Activated CD8-positive, alpha-beta memory T cell treated with anti-CD3 and anti-CD28 coated beads, Interleukin-2, amount 50 U/mL, for 48 hours (primary cell): ENCODE data around the gene FOXB1.

ENCODE experiments used
- DNase-seq: peaks from one replicate; pipeline ENCODE4 v3.0.0-alpha.2; 2020

FOXB1 gene

DNA sequence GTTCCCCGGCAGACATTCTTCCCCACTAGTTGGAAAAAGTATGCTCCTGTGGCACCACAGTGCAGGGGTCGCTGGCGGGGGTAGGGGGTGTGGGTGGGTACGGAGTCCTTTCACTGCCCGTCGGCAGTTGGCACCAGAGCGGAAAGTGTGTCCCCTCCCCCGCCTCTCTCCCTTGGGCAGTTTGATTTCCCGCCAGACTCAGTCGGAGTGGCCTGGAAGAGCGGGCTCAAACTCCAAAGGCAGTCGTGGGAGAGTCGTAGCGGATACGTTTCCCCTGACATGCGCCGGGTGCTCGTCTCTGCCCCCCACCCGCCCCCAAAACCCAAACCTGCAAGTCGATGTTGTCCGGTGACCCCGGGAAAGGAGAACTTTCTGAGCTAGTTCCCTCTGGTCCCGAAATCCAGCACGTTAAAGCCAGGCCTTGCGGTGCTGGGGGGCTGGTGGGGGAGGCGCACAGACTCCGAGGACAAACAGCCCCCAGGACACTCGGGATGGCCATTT is 4.4 kb upstream of the FOXB1 start:
- no peak for DNase-seq

DNA sequence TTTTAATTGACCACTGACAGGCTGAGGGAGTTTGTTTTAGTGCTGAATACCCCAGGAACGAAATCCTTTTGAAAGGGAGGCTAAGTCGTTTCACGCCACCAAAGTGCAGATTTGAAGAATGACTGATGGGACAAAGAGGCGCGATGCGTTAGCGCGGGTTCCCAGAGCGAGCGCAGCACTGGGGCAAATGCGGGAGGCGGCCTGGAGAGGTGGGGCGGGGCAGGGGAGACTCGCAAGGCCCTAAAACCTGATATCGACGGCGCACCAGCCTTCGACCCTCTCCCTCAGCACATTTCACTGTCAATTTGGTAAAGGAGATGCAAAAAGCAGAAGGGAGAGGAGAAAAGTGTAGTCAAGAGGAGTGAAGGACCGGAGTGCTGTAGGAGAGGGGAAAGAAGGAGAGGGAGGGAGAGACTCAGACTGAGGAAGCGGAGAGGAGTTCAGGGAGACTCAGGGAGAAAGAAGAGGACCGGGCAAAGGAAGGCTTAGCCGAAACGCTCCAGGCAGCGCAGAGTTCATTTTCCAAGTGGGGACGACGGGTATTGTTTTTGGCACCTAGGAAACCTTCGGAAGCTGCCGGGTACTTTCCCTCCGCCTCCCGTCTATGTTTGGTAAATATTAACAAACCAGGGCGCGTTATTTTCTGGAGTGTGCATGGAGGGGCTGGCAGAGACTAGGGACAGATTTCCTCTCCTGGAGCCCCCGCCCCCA is 3.8 kb upstream of the FOXB1 start:
- no peak for DNase-seq

DNA sequence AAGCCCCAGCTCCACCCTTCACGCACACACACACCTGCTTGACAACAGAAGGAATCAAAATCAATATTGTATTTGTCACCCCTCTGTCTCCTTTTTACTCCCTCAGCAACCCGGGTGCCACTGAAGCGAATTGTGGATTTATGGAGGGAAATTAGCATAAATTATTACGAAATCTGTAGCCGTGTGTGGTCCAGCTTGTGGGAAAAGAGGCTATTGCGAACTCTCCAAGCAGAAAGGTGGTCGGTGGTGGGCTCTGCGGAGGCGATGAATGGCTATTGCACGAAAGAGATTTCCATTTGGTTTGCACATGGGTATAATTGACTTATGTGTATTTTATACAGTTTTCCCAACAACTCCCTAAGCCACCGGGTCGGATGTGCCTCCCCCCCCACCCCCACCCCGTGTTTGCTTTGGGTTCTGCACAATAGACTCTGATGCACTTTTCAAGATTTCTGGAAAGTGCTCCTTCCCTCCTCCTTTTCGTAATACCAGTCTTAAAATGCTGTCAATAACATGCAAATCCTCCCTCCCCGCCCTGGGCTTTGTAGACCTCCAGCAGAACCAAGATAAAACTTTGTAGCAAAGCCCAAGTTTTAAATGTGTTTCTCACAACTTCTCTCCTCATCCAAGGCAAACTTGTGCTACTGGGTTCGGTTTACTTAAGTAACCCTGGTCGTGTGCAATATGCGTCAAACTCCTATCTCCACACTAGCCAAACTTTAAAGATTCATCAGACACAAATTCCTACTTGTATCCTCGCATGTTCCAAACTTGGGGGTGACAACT is 3.1 kb upstream of the FOXB1 start:
- DNase-seq, result no peak

DNA sequence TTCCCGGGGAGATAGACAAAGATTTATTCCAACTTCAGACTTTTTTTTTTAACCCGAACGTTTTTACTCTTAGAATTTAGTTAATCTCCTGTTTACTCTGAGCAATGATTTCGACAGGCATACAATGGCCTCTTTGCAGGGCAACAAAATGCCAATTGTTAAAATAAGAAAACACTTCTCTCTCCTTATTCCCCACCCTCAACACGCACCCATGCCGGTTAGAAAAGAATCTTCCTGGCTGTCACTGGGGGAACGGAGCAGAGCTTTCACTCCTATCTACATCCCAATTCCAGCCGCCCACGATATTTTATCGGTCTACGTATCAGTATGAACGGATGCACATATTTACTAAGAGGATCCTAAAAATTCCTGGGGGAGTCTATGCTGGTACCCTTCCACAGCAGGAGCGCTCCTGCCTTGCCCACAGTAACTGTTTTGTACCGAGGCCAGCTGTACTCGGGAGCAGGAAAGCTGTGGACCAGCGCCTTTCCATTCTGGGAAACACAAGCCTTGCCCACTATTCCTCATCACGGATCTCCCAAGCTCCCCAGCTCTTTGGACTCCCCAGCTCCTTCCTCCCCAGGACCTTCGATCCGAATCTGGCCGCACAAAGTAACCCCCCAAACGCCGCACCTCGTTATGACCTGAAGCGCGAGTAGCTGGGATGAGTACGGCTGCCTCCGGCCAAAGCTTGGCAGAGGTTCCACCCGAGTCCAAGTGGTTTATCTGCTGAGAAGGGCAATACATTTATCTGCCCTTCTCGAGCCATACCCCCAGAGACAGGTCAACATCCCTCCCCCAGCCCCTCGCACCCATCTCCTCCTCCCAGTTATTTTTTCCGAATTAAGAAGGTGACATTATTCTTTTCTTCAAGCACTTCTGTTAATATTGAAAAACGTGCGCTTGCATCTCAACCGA is 2.2 kb upstream of the FOXB1 start:
- no peak for DNase-seq

DNA sequence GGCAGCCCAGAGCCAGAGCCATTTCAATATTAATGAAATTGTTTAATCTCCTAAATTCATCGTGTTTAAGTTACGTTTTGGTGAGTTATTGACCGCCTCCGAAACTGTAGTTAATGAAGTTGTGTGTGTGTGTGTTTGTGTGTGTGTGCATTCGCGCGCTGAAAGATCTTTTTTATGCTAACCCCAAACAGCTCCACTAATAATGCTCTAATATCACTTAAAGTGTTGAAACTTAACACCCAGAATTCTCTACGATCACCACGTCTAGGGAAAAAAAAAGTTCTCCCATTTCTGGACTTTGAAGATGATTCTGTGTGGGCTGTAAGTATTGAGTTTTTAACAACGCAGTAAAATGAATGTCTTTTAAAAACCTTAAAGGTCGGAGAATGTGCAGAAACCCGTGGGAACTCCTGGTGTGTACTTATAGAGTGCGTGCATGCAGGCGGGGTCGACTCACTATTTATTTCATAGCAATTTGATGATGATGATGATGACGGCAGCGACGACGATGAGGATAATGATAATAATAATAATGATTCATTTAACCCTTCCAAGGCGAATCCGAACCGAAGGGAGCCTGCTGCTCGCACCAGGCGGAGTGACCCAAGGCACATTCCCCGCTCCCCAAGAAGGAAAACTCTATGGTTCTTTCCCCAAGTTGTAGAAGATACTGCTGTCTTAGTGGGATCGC is 1.4 kb upstream of the FOXB1 start:
- DNase-seq, result no peak

DNA sequence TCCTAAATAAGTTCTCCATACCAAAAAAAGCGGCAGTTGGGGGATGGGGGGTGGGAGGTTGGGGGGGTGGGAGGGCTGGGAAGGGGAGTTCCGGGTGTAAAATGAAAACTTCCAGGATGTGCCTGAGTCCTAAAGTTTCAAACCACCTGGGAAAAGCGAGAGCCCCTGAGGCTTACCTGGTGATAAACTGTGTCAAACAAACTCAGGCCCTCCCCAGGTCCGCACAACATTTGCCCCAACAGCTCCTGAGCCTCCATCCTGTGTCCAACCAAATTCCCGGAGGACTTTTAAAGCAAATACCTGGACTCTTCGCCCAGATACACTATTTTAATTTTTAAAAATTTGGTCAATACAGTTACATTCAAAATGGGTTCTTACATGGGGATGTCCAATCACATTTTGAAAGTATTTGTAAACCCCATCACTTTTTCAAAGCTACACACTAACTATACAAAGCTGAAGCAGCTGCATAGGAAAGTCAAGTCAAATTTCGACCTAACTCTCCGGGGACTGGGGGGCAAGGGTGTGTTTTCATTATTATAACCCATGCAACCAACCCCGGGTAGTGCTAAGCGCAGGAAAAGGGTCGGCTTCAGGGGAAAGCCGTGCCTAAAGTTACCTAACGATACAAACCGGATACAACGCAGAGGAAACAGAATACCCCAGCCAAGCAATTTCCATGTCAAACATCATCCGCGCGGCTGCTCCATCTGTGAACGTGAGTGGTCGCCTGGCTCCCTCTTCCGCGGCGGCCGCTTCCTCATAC is 685 bp upstream of the FOXB1 start:
- no peak for DNase-seq

DNA sequence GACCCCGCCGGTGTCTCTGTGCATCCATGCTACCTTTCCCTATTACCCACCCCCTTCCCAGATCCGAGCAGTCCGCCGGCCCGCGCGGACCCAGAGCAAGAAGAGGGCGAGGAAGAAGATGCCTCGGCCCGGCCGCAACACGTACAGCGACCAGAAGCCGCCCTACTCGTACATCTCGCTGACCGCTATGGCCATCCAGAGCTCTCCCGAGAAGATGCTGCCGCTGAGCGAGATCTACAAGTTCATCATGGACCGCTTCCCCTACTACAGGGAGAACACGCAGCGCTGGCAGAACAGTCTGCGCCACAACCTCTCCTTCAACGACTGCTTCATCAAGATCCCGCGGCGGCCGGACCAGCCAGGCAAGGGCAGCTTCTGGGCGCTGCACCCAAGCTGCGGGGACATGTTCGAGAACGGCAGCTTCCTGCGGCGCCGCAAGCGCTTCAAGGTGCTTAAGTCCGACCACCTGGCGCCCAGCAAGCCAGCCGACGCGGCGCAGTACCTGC is 788 bp downstream of the FOXB1 start:
- DNase-seq, result peak; percentile 75

DNA sequence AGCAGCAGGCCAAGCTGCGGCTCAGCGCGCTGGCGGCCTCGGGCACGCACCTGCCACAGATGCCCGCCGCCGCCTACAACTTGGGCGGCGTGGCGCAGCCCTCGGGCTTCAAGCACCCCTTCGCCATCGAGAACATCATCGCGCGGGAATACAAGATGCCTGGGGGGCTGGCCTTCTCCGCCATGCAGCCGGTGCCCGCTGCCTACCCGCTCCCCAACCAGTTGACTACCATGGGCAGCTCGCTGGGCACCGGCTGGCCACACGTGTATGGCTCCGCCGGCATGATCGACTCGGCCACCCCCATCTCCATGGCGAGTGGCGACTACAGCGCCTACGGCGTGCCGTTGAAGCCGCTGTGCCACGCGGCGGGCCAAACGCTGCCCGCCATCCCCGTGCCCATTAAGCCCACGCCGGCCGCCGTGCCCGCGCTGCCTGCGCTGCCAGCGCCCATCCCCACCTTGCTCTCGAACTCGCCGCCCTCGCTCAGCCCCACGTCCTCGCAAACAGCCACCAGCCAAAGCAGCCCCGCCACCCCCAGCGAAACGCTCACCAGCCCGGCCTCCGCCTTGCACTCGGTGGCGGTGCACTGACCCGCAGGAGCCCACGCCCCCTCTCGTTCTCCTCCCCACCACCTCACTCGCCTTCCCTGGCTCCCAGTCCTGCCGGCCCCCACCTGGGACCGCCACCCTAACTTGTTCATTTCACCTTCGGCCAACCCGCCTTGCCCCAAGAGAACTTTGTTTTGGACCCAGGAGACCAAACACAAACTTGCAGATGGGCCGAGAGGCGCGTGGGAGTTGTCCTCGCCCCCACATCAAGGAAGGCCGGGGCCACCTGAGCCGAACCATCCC is 1.5 kb downstream of the FOXB1 start:
- no peak for DNase-seq

DNA sequence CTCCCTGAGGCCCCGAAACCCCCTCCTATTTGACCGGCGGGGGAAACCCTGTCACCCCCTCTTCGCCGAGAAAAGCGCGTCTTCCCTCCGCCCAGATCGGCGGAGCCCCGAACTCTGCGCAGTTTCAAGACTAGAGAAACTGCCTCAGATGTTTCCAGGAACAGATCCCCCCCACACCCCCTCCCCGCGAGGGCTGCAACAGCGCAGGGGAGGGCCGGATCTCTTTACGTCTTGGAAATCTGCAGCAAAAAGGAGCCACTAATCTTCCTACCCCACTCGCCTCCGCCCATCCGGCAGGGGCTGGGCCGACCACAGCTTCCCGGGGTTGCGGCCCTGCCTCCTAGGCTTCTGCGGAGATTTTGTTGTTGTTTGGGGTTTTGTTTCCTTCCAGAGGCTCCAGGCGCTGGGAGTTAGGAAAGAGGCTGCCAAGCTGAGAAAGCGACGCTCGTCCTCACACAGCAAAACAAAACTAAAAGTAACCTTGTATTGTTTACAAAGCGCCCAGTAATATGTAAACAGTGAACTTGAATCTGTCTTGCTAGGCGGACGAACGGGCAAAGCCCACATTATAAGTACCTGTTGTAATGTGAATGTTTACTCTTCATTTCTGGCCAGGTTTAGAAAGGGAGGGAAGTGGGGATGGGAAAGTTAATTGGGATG is 2.2 kb downstream of the FOXB1 start:
- DNase-seq, result peak; percentile 75

DNA sequence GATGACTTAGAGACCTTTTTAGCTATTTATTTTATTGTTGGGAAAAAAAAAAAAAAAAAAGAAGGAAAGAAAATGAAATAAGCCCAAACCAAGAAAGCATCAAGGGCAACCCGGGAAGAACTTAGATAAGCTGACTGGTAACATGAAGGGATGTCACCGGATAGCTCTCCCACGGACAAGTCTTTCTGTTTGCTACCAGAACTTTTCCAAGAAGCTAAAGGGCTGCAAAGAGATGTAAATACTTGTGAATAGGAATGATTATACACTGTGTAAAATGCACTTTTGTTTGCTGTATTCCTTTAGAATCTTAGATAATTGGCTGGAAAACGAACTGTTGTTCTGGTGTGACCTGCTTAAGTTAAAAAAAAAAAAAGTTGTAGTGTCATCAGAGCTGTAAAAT is 2.8 kb downstream of the FOXB1 start:
- DNase-seq, result no peak

DNA sequence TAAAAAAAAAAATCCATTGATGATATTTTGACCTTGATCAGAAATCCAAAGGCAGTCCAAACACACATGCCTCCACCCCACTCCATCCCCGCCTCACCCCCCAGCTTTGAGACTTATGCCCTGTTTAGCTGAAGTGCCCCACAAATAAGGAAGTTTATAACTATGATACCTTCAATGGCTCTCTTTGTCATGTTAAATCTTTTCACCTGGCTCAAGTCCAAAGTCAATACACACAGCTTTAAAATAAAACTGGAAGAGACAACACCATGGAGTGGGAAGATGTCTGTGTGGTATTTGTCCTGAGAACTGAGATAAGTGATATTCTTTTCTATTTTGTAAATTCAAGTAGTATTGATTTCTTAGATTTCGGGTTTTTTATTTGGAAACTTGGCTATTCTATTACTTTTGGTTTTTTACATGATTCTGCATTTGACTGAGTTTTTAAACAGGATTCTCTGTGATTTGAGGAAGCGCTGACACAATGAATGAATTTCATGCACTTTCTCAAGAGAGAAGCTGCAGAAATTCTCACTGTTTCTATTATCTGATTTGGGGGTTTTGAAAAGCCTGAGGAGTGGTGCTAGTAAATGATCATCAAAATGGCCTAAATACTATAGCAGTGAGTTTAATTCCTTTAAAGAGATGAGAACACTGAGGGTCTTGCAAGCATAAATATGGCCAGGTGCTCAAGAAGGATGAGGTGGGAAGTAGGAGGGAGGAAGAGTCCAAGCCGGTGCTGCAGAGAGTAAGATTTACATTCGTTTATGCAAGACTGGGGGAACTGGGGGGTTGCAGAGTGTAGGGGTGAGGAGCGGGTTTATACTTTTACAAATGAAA is 5.2 kb downstream of the FOXB1 start:
- DNase-seq, result no peak

DNA sequence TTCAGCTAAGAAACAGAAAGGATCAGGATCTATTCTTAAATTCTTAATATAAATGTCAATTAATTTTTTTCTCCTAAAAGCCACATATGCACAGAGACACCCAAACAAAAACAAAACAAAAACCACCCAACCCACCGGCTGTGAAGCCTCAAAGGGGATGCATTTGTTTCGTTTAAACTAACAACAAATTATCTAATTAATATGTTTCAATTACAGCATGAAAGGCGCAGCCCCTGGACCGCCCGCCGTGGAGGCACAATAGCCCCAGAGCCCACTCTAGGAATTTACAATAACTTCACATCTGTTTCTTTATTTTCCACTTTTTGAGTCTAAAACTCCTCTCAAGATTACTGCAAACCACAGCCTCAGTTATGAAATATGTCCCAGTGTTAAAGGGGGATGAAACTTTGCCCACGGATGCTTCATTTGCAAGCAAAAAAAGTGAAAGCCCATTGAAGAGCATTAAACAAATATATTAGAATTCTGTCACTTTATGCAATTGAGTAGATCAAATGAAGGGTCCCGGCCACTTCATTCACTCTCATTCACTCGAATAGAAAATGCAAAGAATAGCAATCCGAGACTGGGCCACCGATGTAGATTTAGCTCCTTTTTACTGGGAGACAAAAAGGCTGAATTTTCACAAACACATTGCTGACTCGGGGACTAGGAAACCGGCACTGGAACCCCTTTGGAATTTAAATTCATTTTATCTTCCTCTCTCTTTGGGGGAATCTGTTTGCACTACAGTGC is 6.0 kb downstream of the FOXB1 start:
- no peak for DNase-seq

DNA sequence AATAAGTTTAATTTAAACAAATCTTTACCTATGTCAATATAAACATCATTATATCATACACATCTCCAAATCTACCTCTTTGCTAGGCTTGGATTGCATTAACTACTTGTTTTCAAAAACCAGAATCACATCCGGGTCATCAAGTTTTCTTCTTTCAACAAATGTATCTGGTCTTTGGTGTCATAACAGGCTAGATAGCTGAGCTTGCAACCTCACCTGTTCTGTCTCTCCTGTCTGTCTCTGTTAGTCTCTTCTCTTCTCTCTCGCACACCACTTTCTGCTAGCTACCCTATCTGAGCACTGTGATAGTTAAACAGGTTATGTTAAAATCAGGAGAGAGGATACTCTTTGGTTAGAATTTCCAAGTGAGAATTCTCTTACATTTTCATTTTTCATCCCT is 6.7 kb downstream of the FOXB1 start:
- DNase-seq, result no peak

DNA sequence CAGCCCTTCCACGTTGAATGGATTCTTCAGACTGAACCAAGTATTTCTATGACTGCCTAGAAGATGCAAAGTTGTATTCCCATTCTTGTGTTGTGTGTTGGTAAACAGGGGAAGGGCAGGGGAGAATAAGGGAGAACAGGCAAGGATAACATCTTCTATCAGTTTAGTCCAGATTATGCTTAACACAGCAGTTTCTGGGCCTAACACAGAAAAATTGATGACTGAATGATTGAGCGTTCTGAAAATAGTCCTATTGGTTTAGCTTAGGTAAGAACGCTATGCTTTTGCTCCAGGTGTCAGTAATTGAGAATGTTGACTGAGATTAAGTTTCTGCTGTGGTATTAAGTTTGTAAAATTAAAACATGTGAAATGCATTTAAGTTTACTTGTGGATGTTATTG is 8.6 kb downstream of the FOXB1 start:
- no peak for DNase-seq

DNA sequence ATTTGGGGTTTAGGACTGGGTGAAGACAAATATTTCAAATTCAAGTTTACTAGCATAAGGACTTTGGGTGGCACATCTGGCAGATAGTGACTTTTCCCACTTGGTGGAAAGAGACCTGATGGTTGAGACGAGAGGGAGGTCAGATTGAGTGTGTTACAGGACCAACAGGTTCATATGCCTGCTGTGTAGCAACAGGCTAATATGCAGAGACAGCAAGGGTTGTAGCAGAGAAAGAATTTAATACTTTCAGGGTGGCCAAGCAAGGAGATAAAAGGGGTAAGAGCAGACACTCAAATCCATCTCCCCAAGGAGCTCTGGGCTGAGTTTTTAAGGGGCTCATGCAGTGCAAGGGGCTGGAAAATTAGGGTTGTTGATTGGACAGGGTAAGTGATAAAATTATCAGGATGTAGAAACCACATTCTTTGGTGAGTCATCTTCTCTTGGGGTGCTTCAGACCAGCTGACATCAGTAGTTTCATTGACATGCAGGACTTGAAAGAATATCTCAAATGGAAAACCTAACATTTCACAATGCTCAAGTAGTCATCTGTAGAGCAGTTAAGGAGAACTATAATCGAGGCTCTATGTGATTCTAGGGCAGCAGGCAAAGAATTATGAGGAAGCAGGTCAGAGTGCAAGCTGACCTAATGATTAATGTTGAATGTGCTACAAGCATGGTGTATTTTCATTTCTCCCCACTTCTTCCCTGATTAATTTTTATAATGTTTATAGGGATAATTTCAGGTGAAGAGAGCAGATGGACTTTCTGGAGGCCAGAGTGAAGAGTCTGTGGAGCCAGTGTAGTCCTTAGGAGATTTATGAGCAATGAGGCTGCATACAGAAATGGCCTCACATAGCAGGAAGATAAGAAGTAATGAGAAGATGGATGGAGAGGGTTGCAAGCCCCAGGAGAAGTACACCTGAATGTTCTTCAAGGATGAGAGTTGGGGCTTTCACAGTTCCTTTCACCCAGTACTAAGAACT is 13.7 kb downstream of the FOXB1 start:
- DNase-seq, result no peak

DNA sequence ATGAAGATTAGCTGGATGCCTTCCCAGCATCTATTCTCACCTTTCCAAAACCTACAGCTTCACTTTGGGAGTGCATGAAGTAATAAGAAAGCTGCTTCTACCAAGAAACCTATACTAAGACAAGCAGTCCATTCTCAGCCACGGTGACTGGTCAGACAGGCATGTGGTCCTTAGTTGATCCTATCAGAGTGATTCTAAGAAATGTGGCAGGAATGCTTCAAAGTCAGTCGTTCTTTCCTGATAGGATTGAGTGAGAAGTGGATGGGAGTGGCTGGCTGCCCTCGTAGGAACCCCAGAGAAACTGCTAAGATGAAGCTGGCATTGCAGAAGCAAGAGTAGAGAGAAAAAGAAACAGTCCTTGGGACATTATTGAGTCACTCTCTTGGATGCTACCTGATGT is 16.6 kb downstream of the FOXB1 start:
- no peak for DNase-seq
